Mesothelial cell of epicardium (in vitro differentiated cells): ENCODE results near the gene RASSF3. TPM values are rescaled to one million over a fixed set of nuclear protein-coding genes. Genes with fewer than 3 reads are reported as not detected.
A peak's percentile ranks its signal among the peaks of the same experiment; 100 is the strongest.

ENCODE experiments used
- DNase-seq, 2 experiments: peaks; one replicate each; pipeline ENCODE4 v3.0.0; 2021; ENCODE audit warnings: low spot score in 2 of 2; ENCODE audit not compliant: unreplicated experiment in 2 of 2
- H3K27ac Mint-ChIP-seq: 2 replicates; pipeline ENCODE4 v1.8.0; 2021; ENCODE audit warnings: mixed read lengths
- H3K27me3 Mint-ChIP-seq: 2 replicates; pipeline ENCODE4 v1.8.0; 2021; ENCODE audit warnings: low read depth, mixed read lengths
- H3K36me3 Mint-ChIP-seq: 2 replicates; pipeline ENCODE4 v1.8.0; 2021; ENCODE audit warnings: mixed read lengths
- H3K4me1 Mint-ChIP-seq: 2 replicates; pipeline ENCODE4 v1.8.0; 2021; ENCODE audit warnings: mixed read lengths
- H3K4me3 Mint-ChIP-seq: 2 replicates; pipeline ENCODE4 v1.8.0; 2021; ENCODE audit warnings: mild to moderate bottlenecking, moderate library complexity, mixed read lengths
- H3K9me3 Mint-ChIP-seq: 2 replicates; pipeline ENCODE4 v1.8.0; 2021; ENCODE audit warnings: mixed read lengths
- CTCF ChIP-seq: fragments of 200-600 bp; sonication (generic); IDR thresholded peaks from one replicate; pipeline ENCODE4 v1.5.0; 2021; ENCODE audit warnings: antibody characterized with exemption; ENCODE audit not compliant: unreplicated experiment
- microRNA-seq: library from miRNA; unstranded; fragments of <30 nt; microRNA quantifications from one replicate; pipeline ENCODE4 v1.2.0, GENCODE V29; 2021; ENCODE audit warnings: inconsistent platforms, mixed read lengths
- total RNA-seq: library from RNA; stranded (reverse); gene quantifications from 3 replicates; pipeline ENCODE4 v1.2.1, GENCODE V29; 2021

RASSF3 gene
- total RNA-seq, 1 donor from 2014 or later: 16.3 TPM

GRCh38 chr12:64744422-64745258 is 134.3 kb downstream of the RASSF3 start:
- Mint-ChIP-seq H3K4me3 (no peak overlapping the region), H3K4me1 (peaks cover 7% of the 10 kb centered on the region), H3K27ac (peak overlapping the region; percentile 80), H3K36me3 (peaks cover 57% of the 10 kb centered on the region), H3K27me3 (no peaks in the 10 kb centered on the region), H3K9me3 (peaks cover 2% of the 10 kb centered on the region)
- TF ChIP-seq CTCF: no peak
- DNase-seq: no peak

- Mint-ChIP-seq H3K27ac (peak overlapping the region; percentile 43), H3K9me3 (peaks cover 3% of the 10 kb centered on the region), H3K36me3 (peaks cover 53% of the 10 kb centered on the region), H3K27me3 (no peaks in the 10 kb centered on the region), H3K4me3 (no peak overlapping the region), H3K4me1 (peaks cover 7% of the 10 kb centered on the region)
- DNase-seq: no peak
- TF ChIP-seq CTCF: no peak
These were observed 135.0 kb downstream of the RASSF3 start for GRCh38 chr12:64745259-64745807.

GRCh38 chr12:64745980-64746379 is 135.7 kb downstream of the RASSF3 start:
- no peak for TF ChIP-seq CTCF
- no peak for DNase-seq
- H3K27me3 Mint-ChIP-seq: no peaks in the 10 kb centered on the region
- peaks cover 7% of the 10 kb centered on the region for H3K4me1 Mint-ChIP-seq
- no peak overlapping the region for H3K27ac Mint-ChIP-seq
- no peak overlapping the region for H3K4me3 Mint-ChIP-seq
- peaks cover 3% of the 10 kb centered on the region for H3K9me3 Mint-ChIP-seq
- H3K36me3 Mint-ChIP-seq: peaks cover 51% of the 10 kb centered on the region

DNA sequence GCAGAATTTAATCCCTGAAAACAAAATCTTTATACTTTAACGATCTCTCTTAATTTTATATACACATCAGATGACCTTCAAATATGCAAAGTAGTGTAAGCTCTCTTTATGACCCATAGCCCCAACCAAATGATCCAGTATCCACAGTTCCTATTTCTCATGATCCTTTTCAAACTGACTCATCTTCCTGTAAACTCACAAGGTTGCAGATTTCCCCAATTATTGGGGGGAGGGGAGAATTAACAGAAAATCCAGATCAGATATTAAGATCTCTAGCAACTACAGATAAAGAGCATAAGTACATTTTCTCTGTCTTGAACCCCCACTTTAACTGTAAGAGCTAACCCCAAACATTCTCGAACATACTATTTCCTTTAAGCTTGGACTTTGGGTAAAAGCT is 136.4 kb downstream of the RASSF3 start:
- H3K36me3 Mint-ChIP-seq: peaks cover 46% of the 10 kb centered on the region
- H3K4me1 Mint-ChIP-seq: peaks cover 7% of the 10 kb centered on the region
- TF ChIP-seq CTCF: no peak
- peaks cover 3% of the 10 kb centered on the region for H3K9me3 Mint-ChIP-seq
- H3K27me3 Mint-ChIP-seq: no peaks in the 10 kb centered on the region
- no peak overlapping the region for H3K27ac Mint-ChIP-seq
- no peak overlapping the region for H3K4me3 Mint-ChIP-seq
- no peak for DNase-seq

Small RNA genes within 50 kb of the gene (microRNA-seq; reads per million reads assigned to microRNA genes)
- gene MIR548C (not detected), gene MIR548Z (not detected)

Other genes with a start within 250 kb of the RASSF3 start
- gene C12orf56, start 219.7 kb upstream of the RASSF3 start, total RNA-seq: 0.41 to 0.93 TPM (median 0.45 TPM) in 3 replicates
- gene XPOT, start 206.1 kb upstream of the RASSF3 start, total RNA-seq: 50.6 to 58.5 TPM (median 52.4 TPM) in 3 replicates
- 21.9 to 25.5 TPM (median 25.2 TPM) in 3 replicates for gene TBK1, start 158.4 kb upstream of the RASSF3 start, total RNA-seq
- 66.1 to 68.0 TPM (median 67.4 TPM) in 3 replicates for gene GNS, start 148.9 kb downstream of the RASSF3 start, total RNA-seq
- gene TBC1D30, start 214.2 kb downstream of the RASSF3 start, total RNA-seq: 2.8 to 3.7 TPM (median 3.1 TPM) in 3 replicates